K562 (cell line): Measurements from ENCODE around the gene FGG. TPM values are rescaled to one million over a fixed set of nuclear protein-coding genes. Genes with fewer than 3 reads are reported as not detected.

ENCODE experiments used
- HDAC8 ChIP-seq: fragments of 450-650 bp; IDR thresholded peaks from 2 replicates; pipeline ENCODE4 v1.6.1; 2016; ENCODE audit warnings: mild to moderate bottlenecking, missing genetic modification characterization, moderate library complexity, missing compliant biosample characterization
- ZBTB40 ChIP-seq, 2 experiments: fragments of 450-650 bp in 1 of 2; sonication (generic) in 1 of 2; formaldehyde crosslinking in 1 of 2; IDR thresholded peaks; 2 replicates each; pipeline versions ENCODE4 v1.7.1 to v1.9.0; 2016 to 2022; ENCODE audit warnings: inconsistent platforms in 1 of 2, mild to moderate bottlenecking in 1 of 2, missing genetic modification reagents in 1 of 2
- polyA plus RNA-seq, 8 experiments: library from polyadenylated mRNA; depleted of rRNA in 4 of 8; stranded (reverse) in 5 of 8; unstranded in 3 of 8; fragments of >200 nt; fragmentation: Nextera tagmentation in 2 of 8; fragmentation: Illumina TruSeq in 1 of 8; extraction: Ambion mirVana in 2 of 8; extraction: Trizol in 1 of 8; gene quantifications; 2 replicates each; pipeline versions ENCODE4 v1.2.1 to v1.2.3, GENCODE V29; 2011 to 2014; ENCODE audit warnings: inconsistent platforms in 1 of 8, missing spikeins in 1 of 8
- total RNA-seq, 7 experiments: library from RNA; depleted of rRNA in 6 of 7; stranded (reverse); fragments of >200 nt in 6 of 7; fragmentation: Illumina TruSeq in 2 of 7; extraction: Trizol in 2 of 7; gene quantifications; 2 replicates each; pipeline versions ENCODE4 v1.2.1 to v1.2.3, GENCODE V29; 2011 to 2021; ENCODE audit warnings: low replicate concordance in 1 of 7

FGG gene
- total and polyA plus RNA-seq, 9 of the 15 experiments (the other 6 are each of a cell fraction or from before 2014, with no cell fraction given), result 0.08 to 2.2 (median 0.33) TPM; not detected in 2

DNA sequence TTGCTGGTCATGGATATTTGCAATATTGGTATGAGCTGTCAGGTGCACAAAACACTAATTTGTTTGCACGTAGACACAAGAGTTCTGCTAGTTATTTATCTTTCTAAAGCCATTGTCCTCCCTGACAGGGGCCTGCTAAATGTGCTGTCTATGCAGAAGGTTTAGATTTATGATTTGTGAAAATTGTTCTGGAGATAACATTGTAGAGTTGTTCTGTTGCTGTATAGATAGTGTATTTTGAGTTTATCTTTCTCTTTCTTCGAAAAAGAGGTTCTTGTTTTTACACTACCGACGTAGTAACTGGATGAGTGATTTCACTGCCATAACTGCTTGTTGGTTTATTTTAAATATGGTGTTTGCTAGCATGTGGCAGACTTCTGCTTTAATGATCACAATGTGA lies 28.5 kb upstream of the FGG start (continued):
- no peak for TF ChIP-seq ZBTB40 (IDR thresholded peaks at IDR 0.05)
- no peak for TF ChIP-seq ZBTB40 (CRISPR knock-in tag; IDR thresholded peaks at IDR 0.05)
- no peak for TF ChIP-seq HDAC8 (tag)
- TF ChIP-seq, all 486 proteins: peak for 37
